ENCODE measurements around the gene ENO3.

ENO3 gene

GRCh38 chr17:4973256-4974114 is 22.6 kb downstream of the ENO3 start:
- DNase-seq (ENCODE audit: low spot score), result no peak

GRCh38 chr17:4974115-4974670 is 23.3 kb downstream of the ENO3 start:
- no peak for DNase-seq (ENCODE audit: low spot score)

- DNase-seq (ENCODE audit: low spot score), result no peak
Measured at GRCh38 chr17:4978726-4979125, 27.8 kb downstream of the ENO3 start.

- DNase-seq (ENCODE audit: low spot score), result peak; percentile 47
Measured at GRCh38 chr17:4980644-4981216, 29.8 kb downstream of the ENO3 start.

- DNase-seq (ENCODE audit: low spot score), result no peak
Measured at GRCh38 chr17:4982305-4982704, 31.4 kb downstream of the ENO3 start.

- DNase-seq (ENCODE audit: low spot score), result no peak
Measured at GRCh38 chr17:4986403-4986802, 35.5 kb downstream of the ENO3 start.

GRCh38 chr17:4986951-4987766 is 36.2 kb downstream of the ENO3 start, which contains the start of gene CAMTA2:
Gene CAMTA2, minus strand, starts transcription at chr17:4987675. Its CDS starts 1,453 bp downstream, at chr17:4986222.
- peak; percentile 81 for DNase-seq (ENCODE audit: low spot score)

GRCh38 chr17:4987767-4988567 is 37.0 kb downstream of the ENO3 start:
- no peak for DNase-seq (ENCODE audit: low spot score)

GRCh38 chr17:4994081-4994595 is 43.2 kb downstream of the ENO3 start:
- no peak for DNase-seq (ENCODE audit: low spot score)

- peak; percentile 91 for DNase-seq (ENCODE audit: low spot score)
Measured at GRCh38 chr17:4997302-4998026, 46.5 kb downstream of the ENO3 start, which contains the start of the genes INCA1 and KIF1C. Gene INCA1, minus strand, starts transcription at chr17:4997522. Its CDS starts 3,085 bp downstream, at chr17:4994437. Gene KIF1C, plus strand, starts transcription at chr17:4997950. Its CDS starts 2,297 bp downstream, at chr17:5000247.

GRCh38 chr17:4998027-4998731 is 47.3 kb downstream of the ENO3 start:
- DNase-seq (ENCODE audit: low spot score), result no peak

GRCh38 chr17:4998732-4999429 is 48.0 kb downstream of the ENO3 start:
- DNase-seq (ENCODE audit: low spot score), result peak; percentile 75

- DNase-seq (ENCODE audit: low spot score), result no peak
Measured at GRCh38 chr17:4999430-5000093, 48.6 kb downstream of the ENO3 start.

- no peak for DNase-seq (ENCODE audit: low spot score)
Measured at GRCh38 chr17:5000237-5000639, 49.3 kb downstream of the ENO3 start.

- DNase-seq (ENCODE audit: low spot score), result no peak
Measured at GRCh38 chr17:5002121-5002788, 51.3 kb downstream of the ENO3 start.

GRCh38 chr17:5003214-5003867 is 52.4 kb downstream of the ENO3 start:
- DNase-seq (ENCODE audit: low spot score), result no peak
